ENCODE data around the gene HECW1.

HECW1 gene

GRCh38 chr7:43522406-43523156 lies 410.1 kb downstream of the HECW1 start:
- no peaks in the 10 kb centered on the region for H3K36me3 ChIP-seq
- no peaks in the 10 kb centered on the region for H3K4me1 ChIP-seq
- H3K4me3 ChIP-seq, result no peak overlapping the region
- no peaks in the 10 kb centered on the region for H3K9me3 ChIP-seq (replicated peaks in 1 of 11)
- H3K4me2 ChIP-seq, result no peak overlapping the region
- H3K27me3 ChIP-seq, result no peaks in the 10 kb centered on the region
- H4K20me1 ChIP-seq, result no peaks in the 10 kb centered on the region
- no peak overlapping the region for H3K9ac ChIP-seq
- no peak for TF ChIP-seq Cebpa-rat (IDR thresholded peaks at IDR 0.05)
- no peak overlapping the region for H3K27ac ChIP-seq

DNA sequence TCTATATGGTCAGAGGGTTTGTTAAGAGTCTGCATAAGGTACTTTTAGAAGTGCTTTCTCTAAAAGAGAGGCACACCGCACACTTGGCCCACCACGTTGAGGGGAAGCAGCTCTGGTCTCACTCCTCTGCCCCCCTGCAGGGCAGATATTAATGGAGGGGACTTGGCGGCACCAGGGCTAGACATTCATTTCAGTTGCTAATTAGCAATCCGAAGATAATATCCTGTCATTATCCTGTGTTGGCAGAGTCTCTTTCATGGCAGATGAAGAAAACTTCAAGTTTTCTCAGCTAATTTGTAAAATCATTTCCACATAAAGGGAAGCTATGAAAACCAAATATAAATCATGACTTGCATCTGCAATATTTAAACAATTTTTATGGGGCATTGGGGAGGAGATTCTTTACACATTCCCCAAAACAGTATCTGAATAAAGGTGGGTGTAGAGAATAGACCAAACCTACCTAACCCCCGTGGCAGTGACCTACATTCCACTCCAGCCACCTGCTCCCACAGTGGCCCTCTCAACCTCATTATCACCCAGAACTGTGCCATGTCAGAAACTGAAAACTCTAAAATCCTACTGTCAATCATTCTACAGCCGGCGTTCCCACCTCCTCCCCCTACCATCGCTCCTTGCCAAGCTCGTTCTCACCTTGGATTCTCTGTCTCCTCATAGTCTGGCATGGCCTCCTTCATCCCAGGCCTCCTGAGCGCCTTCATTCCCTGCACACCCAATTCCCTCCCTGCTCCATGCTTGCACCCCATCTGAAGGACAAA lies 416.3 kb downstream of the HECW1 start:
- Histone ChIP-seq H3K9ac (no peak overlapping the region), H3K27me3 (no peaks in the 10 kb centered on the region), H3K9me3 (replicated peaks in 1 of 11) (no peaks in the 10 kb centered on the region), H3K27ac (no peak overlapping the region), H3K4me1 (no peaks in the 10 kb centered on the region), H4K20me1 (no peaks in the 10 kb centered on the region), H3K36me3 (no peaks in the 10 kb centered on the region), H3K4me2 (no peak overlapping the region), H3K4me3 (no peak overlapping the region)
- no peak for TF ChIP-seq Cebpa-rat (IDR thresholded peaks at IDR 0.05)

GRCh38 chr7:43530553-43531410 lies 418.3 kb downstream of the HECW1 start:
- Histone ChIP-seq H3K4me2 (no peak overlapping the region), H3K4me1 (peaks cover 0 to 13% (median 8%) of the 10 kb centered on the region in 10 experiments; a peak in 14 of 20 replicates), H3K4me3 (no peak overlapping the region), H4K20me1 (no peaks in the 10 kb centered on the region), H3K36me3 (no peaks in the 10 kb centered on the region), H3K27me3 (no peaks in the 10 kb centered on the region), H3K9me3 (replicated peaks in 1 of 11) (no peaks in the 10 kb centered on the region), H3K27ac (no peak overlapping the region), H3K9ac (no peak overlapping the region)
- TF ChIP-seq Cebpa-rat (IDR thresholded peaks at IDR 0.05), result no peak

GRCh38 chr7:43531700-43532099 lies 419.3 kb downstream of the HECW1 start:
- H3K9me3 ChIP-seq (replicated peaks in 1 of 11), result no peaks in the 10 kb centered on the region
- H3K4me1 ChIP-seq, result peaks cover 0 to 22% (median 17%) of the 10 kb centered on the region in 10 experiments; a peak in 15 of 20 replicates
- H3K9ac ChIP-seq, result no peak overlapping the region
- no peak overlapping the region for H3K27ac ChIP-seq
- no peaks in the 10 kb centered on the region; a peak in 1 of 22 replicates for H4K20me1 ChIP-seq
- H3K36me3 ChIP-seq, result no peaks in the 10 kb centered on the region
- no peaks in the 10 kb centered on the region for H3K27me3 ChIP-seq
- H3K4me3 ChIP-seq, result no peak overlapping the region
- TF ChIP-seq Cebpa-rat (IDR thresholded peaks at IDR 0.05), result no peak
- no peak overlapping the region for H3K4me2 ChIP-seq

GRCh38 chr7:43533801-43534479 lies 421.5 kb downstream of the HECW1 start:
- no peak for TF ChIP-seq Cebpa-rat (IDR thresholded peaks at IDR 0.05)
- Histone ChIP-seq H3K36me3 (no peaks in the 10 kb centered on the region), H3K27ac (no peak overlapping the region), H3K4me1 (peaks cover 0 to 37% (median 21%) of the 10 kb centered on the region in 10 experiments; a peak in 15 of 20 replicates), H3K9ac (no peak overlapping the region), H3K4me2 (no peak overlapping the region), H3K9me3 (replicated peaks in 1 of 11) (no peaks in the 10 kb centered on the region), H3K4me3 (no peak overlapping the region), H4K20me1 (no peaks in the 10 kb centered on the region; a peak in 2 of 22 replicates), H3K27me3 (no peaks in the 10 kb centered on the region)

GRCh38 chr7:43535031-43535451 lies 422.6 kb downstream of the HECW1 start:
- no peaks in the 10 kb centered on the region for H3K36me3 ChIP-seq
- H3K9ac ChIP-seq, result no peak overlapping the region
- H3K4me3 ChIP-seq, result no peak overlapping the region
- peak overlapping the region in 7 of 11 experiments; percentile 33 to 78 (median 51); a peak in 12 of 22 replicates for H3K4me2 ChIP-seq
- peak overlapping the region in 7 of 11 experiments; percentile 6 to 66 (median 44); a peak in 12 of 22 replicates for H3K27ac ChIP-seq
- no peaks in the 10 kb centered on the region for H3K27me3 ChIP-seq
- H3K4me1 ChIP-seq, result peaks cover 0 to 37% (median 21%) of the 10 kb centered on the region in 10 experiments; a peak in 15 of 20 replicates
- H3K9me3 ChIP-seq (replicated peaks in 1 of 11), result no peaks in the 10 kb centered on the region
- no peaks in the 10 kb centered on the region; a peak in 2 of 22 replicates for H4K20me1 ChIP-seq
- TF ChIP-seq Cebpa-rat (IDR thresholded peaks at IDR 0.05), result no peak

- Histone ChIP-seq H3K4me3 (no peak overlapping the region), H3K4me1 (peaks cover 0 to 37% (median 21%) of the 10 kb centered on the region in 10 experiments; a peak in 15 of 20 replicates), H3K4me2 (peak overlapping the region in 9 of 11 experiments; percentile 8 to 78 (median 49); a peak in 16 of 22 replicates), H3K36me3 (no peaks in the 10 kb centered on the region), H3K27me3 (no peaks in the 10 kb centered on the region), H3K9ac (peak overlapping the region in 1 of 11 experiments; percentile 7; a peak in 3 of 22 replicates), H3K27ac (peak overlapping the region in 7 of 11 experiments; percentile 11 to 66 (median 55); a peak in 13 of 22 replicates), H4K20me1 (no peaks in the 10 kb centered on the region; a peak in 2 of 22 replicates), H3K9me3 (replicated peaks in 1 of 11) (no peaks in the 10 kb centered on the region)
- TF ChIP-seq Cebpa-rat (IDR thresholded peaks at IDR 0.05), result no peak
These were observed 423.6 kb downstream of the HECW1 start for GRCh38 chr7:43535810-43536585.

All from BLaER1 treated with 17β-estradiol and CSF1 and Interleukin-3, amounts not matched to agents 10 nM and 100 nM (cell line).